Choroid plexus epithelial cell (primary cell): ENCODE results near the gene FBXL16.
"Not testable (repeated sequence)": the region's sequence is repeated elsewhere in the genome, so short reads cannot be mapped to it uniquely, and the experiment has no call there.

Source experiments
- DNase-seq: peaks from one replicate; pipeline ENCODE4 v3.0.0-alpha.2; 2010; ENCODE audit warnings: low read depth
- H3K4me3 ChIP-seq: 2 replicates; pipeline ENCODE4 v1.5.1; 2011; ENCODE audit warnings: low read depth, mild to moderate bottlenecking, control low read depth, low read length, moderate library complexity
- CTCF ChIP-seq: conservative IDR thresholded peaks from 2 replicates; pipeline ENCODE4 v1.5.1; 2011; ENCODE audit warnings: low read depth, mild to moderate bottlenecking, control low read depth, inconsistent platforms, low read length, moderate library complexity

Gene FBXL16

GRCh38 chr16:715477-716199, 10.0 kb upstream of the FBXL16 start:
- DNase-seq, result peak; percentile 39
- no peak for TF ChIP-seq CTCF
- H3K4me3 ChIP-seq, result peak overlapping the region; percentile 63

GRCh38 chr16:714558-715476, 9.2 kb upstream of the FBXL16 start, which contains the start of gene METRN:
TSS of gene METRN (plus strand) at chr16:715118. CDS start at chr16:715290, 172 bp downstream.
- H3K4me3 ChIP-seq, result peak within 1 kb of the TSS; percentile 63
- DNase-seq, result peak; percentile 88
- no peak for TF ChIP-seq CTCF

- TF ChIP-seq CTCF, result no peak
- no peak overlapping the region for H3K4me3 ChIP-seq
- peak; percentile 18 for DNase-seq
Measured at GRCh38 chr16:714079-714478, 8.5 kb upstream of the FBXL16 start.

- DNase-seq, result peak; percentile 93
- TF ChIP-seq CTCF, result peak; percentile 56
- not testable (repeated sequence) for H3K4me3 ChIP-seq
Measured at GRCh38 chr16:712740-713250, 7.2 kb upstream of the FBXL16 start.

GRCh38 chr16:711548-712320, 6.1 kb upstream of the FBXL16 start:
- H3K4me3 ChIP-seq, result no peak overlapping the region
- peak; percentile 78 for TF ChIP-seq CTCF
- DNase-seq, result peak; percentile 69

- no peak overlapping the region for H3K4me3 ChIP-seq
- TF ChIP-seq CTCF, result no peak
- DNase-seq, result no peak
Measured at GRCh38 chr16:711084-711483, 5.5 kb upstream of the FBXL16 start.
